Suprapubic skin (tissue), 3 donors: Measurements from ENCODE around the gene AP1M1.

ENCODE experiments used
- CTCF ChIP-seq, 2 donors: fragments of 200-600 bp in 1 of 2; fragments of 450-650 bp in 1 of 2; sonication (generic) in 1 of 2; IDR thresholded peaks; one replicate each; pipeline ENCODE4 v1.5.1; 2016 to 2019; ENCODE audit warnings: antibody characterized with exemption in 2 of 2, mild to moderate bottlenecking in 1 of 2, moderate library complexity in 1 of 2
- POLR2AphosphoS5 ChIP-seq, 3 donors: sonication (generic); formaldehyde crosslinking; IDR thresholded peaks; one replicate each; pipeline ENCODE4 v1.6.1; 2017; ENCODE audit warnings: antibody characterized with exemption in 3 of 3

DNA sequence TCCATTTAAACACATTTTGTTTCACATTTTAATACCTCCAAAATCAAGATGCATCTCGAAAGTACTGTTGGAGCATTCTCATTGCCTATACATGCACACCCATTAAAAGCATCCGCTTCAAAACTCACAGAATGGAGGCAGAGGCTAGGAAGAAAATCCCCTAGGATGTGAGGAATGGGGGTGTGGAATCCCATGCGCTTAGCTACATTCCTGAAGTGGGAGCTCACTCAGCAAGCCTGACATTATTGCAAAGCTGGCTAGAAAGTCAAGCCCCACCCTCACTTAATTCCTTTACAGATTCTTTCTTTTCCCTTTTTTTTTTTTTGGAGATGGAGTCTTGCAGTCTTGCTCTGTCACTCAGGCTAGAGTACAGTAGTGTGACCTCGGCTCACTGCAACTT lies 17.1 kb upstream of the AP1M1 start:
- TF ChIP-seq CTCF (IDR thresholded peaks at IDR 0.05) (no peak), POLR2AphosphoS5 (IDR thresholded peaks at IDR 0.05) (no peak)
